HK-2 (cell line): ENCODE measurements around the gene DENND6B.

Experiments
- DNase-seq: peaks from one replicate; pipeline ENCODE4 v3.0.0-alpha.2; 2018; ENCODE audit not compliant: unreplicated experiment

DENND6B gene

GRCh38 chr22:50289151-50289941 is 37.5 kb downstream of the DENND6B start:
- DNase-seq, result no peak

- DNase-seq, result no peak
These were observed 39.1 kb downstream of the DENND6B start for GRCh38 chr22:50287731-50288130.

- DNase-seq, result no peak
These were observed 40.0 kb downstream of the DENND6B start for GRCh38 chr22:50286701-50287318.

GRCh38 chr22:50286275-50286674 is 40.5 kb downstream of the DENND6B start:
- no peak for DNase-seq

- no peak for DNase-seq
These were observed 41.1 kb downstream of the DENND6B start for GRCh38 chr22:50285568-50286229.

- no peak for DNase-seq
These were observed 42.3 kb downstream of the DENND6B start for GRCh38 chr22:50284479-50284878.

GRCh38 chr22:50283821-50284220 is 43.0 kb downstream of the DENND6B start:
- no peak for DNase-seq

- DNase-seq, result peak; percentile 85
These were observed 44.3 kb downstream of the DENND6B start for GRCh38 chr22:50282361-50283155.

GRCh38 chr22:50281957-50282356 is 44.9 kb downstream of the DENND6B start:
- DNase-seq, result no peak

- DNase-seq, result no peak
These were observed 45.4 kb downstream of the DENND6B start for GRCh38 chr22:50281384-50281760.

GRCh38 chr22:50280708-50281383 is 46.0 kb downstream of the DENND6B start:
- no peak for DNase-seq

GRCh38 chr22:50280022-50280707 is 46.6 kb downstream of the DENND6B start:
- no peak for DNase-seq

- no peak for DNase-seq
These were observed 47.7 kb downstream of the DENND6B start for GRCh38 chr22:50278956-50279619.

- no peak for DNase-seq
These were observed 48.4 kb downstream of the DENND6B start for GRCh38 chr22:50278461-50278860.

GRCh38 chr22:50277761-50278160 is 49.1 kb downstream of the DENND6B start:
- DNase-seq, result no peak

- peak; percentile 38 for DNase-seq
These were observed 50.7 kb downstream of the DENND6B start for GRCh38 chr22:50276143-50276542.

- no peak for DNase-seq
These were observed 51.4 kb downstream of the DENND6B start for GRCh38 chr22:50275181-50276055.

- no peak for DNase-seq
These were observed 52.0 kb downstream of the DENND6B start for GRCh38 chr22:50274771-50275170.

GRCh38 chr22:50274311-50274710 is 52.5 kb downstream of the DENND6B start:
- peak; percentile 56 for DNase-seq
